ENCODE results near the gene RAI14.

Gene RAI14

GRCh38 chr5:34656001-34656699, at the start of gene RAI14:
TSS of gene RAI14 (plus strand) at chr5:34656328. CDS start at chr5:34686920, 30,592 bp downstream.
- DNase-seq: no peak

GRCh38 chr5:34608368-34608767, 47.8 kb upstream of the RAI14 start:
- no peak for DNase-seq

- no peak for DNase-seq
These were observed 47.1 kb upstream of the RAI14 start for GRCh38 chr5:34608859-34609648.

- DNase-seq: no peak
These were observed 46.1 kb upstream of the RAI14 start for GRCh38 chr5:34609951-34610441.

GRCh38 chr5:34610546-34610945, 45.6 kb upstream of the RAI14 start:
- no peak for DNase-seq

- no peak for DNase-seq
These were observed 44.4 kb upstream of the RAI14 start for GRCh38 chr5:34611464-34612415.

GRCh38 chr5:34616651-34617050, 39.5 kb upstream of the RAI14 start:
- no peak for DNase-seq

GRCh38 chr5:34618371-34619065, 37.6 kb upstream of the RAI14 start:
- no peak for DNase-seq

- no peak for DNase-seq
These were observed 35.9 kb upstream of the RAI14 start for GRCh38 chr5:34620185-34620584.

- DNase-seq: no peak
These were observed 34.6 kb upstream of the RAI14 start for GRCh38 chr5:34621277-34622097.

- no peak for DNase-seq
These were observed 34.1 kb upstream of the RAI14 start for GRCh38 chr5:34622098-34622400.

- DNase-seq: no peak
These were observed 31.4 kb upstream of the RAI14 start for GRCh38 chr5:34624691-34625090.

GRCh38 chr5:34625246-34625645, 30.9 kb upstream of the RAI14 start:
- DNase-seq: no peak

- DNase-seq: no peak
These were observed 30.1 kb upstream of the RAI14 start for GRCh38 chr5:34626036-34626435.

- DNase-seq: no peak
These were observed 29.4 kb upstream of the RAI14 start for GRCh38 chr5:34626751-34627150.

GRCh38 chr5:34627794-34628193, 28.3 kb upstream of the RAI14 start:
- DNase-seq: no peak

- no peak for DNase-seq
These were observed 27.8 kb upstream of the RAI14 start for GRCh38 chr5:34628373-34628772.

- no peak for DNase-seq
These were observed 25.5 kb upstream of the RAI14 start for GRCh38 chr5:34630596-34630995.

- no peak for DNase-seq
These were observed 23.2 kb upstream of the RAI14 start for GRCh38 chr5:34632807-34633422.

- DNase-seq: no peak
These were observed 16.1 kb upstream of the RAI14 start for GRCh38 chr5:34639852-34640626.
